Progenitor cell of endocrine pancreas (in vitro differentiated cells): ENCODE data around the gene CSTF3. TPM values are rescaled to one million over a fixed set of nuclear protein-coding genes. Genes with fewer than 3 reads are reported as not detected.

ENCODE experiments used
- DNase-seq: peaks from one replicate; pipeline ENCODE4 v3.0.0; 2021; ENCODE audit warnings: low spot score; ENCODE audit not compliant: unreplicated experiment
- H3K27ac Mint-ChIP-seq: 2 replicates; pipeline ENCODE4 v1.8.0; 2021; ENCODE audit warnings: mild to moderate bottlenecking, moderate library complexity, mixed read lengths
- H3K27me3 Mint-ChIP-seq: 2 replicates; pipeline ENCODE4 v1.8.0; 2021; ENCODE audit warnings: mixed read lengths
- H3K36me3 Mint-ChIP-seq: 2 replicates; pipeline ENCODE4 v1.8.0; 2022; ENCODE audit warnings: mixed read lengths; ENCODE audit not compliant: insufficient read depth
- H3K4me1 Mint-ChIP-seq: 2 replicates; pipeline ENCODE4 v1.8.0; 2021; ENCODE audit warnings: low read depth, mixed read lengths
- H3K4me3 Mint-ChIP-seq: 2 replicates; pipeline ENCODE4 v1.8.0; 2021; ENCODE audit warnings: low read depth, mild to moderate bottlenecking, moderate library complexity, mixed read lengths
- H3K9me3 Mint-ChIP-seq: 2 replicates; pipeline ENCODE4 v1.8.0; 2021; ENCODE audit warnings: low read depth, mixed read lengths
- CTCF ChIP-seq: fragments of 200-600 bp; sonication (generic); IDR thresholded peaks from one replicate; pipeline ENCODE4 v1.5.0; 2021; ENCODE audit warnings: antibody characterized with exemption, mild to moderate bottlenecking; ENCODE audit not compliant: unreplicated experiment
- total RNA-seq: library from RNA; stranded (reverse); gene quantifications from 2 replicates; pipeline ENCODE4 v1.2.1, GENCODE V29; 2021

Gene CSTF3
- total RNA-seq, 1 donor from 2014 or later = 43.5 TPM

- Mint-ChIP-seq H3K36me3 (peaks cover 28% of the 10 kb centered on the region), H3K4me1 (no peaks in the 10 kb centered on the region)
- no peak for DNase-seq
Observed at GRCh38 chr11:33062137-33062536, 99.1 kb downstream of the CSTF3 start.

GRCh38 chr11:33060271-33060670 is 101.0 kb downstream of the CSTF3 start:
- Mint-ChIP-seq H3K27me3 (no peaks in the 10 kb centered on the region), H3K4me1 (no peaks in the 10 kb centered on the region), H3K9me3 (no peaks in the 10 kb centered on the region), H3K36me3 (peaks cover 28% of the 10 kb centered on the region), H3K4me3 (no peak overlapping the region), H3K27ac (peak overlapping the region; percentile 48)
- DNase-seq = no peak
- no peak for TF ChIP-seq CTCF

More at GRCh38 chr11:33062137-33062536, 99.1 kb downstream of the CSTF3 start:
- Mint-ChIP-seq H3K9me3 (no peaks in the 10 kb centered on the region), H3K27me3 (no peaks in the 10 kb centered on the region), H3K27ac (no peak overlapping the region), H3K4me3 (no peak overlapping the region)
- TF ChIP-seq CTCF = no peak

GRCh38 chr11:33059331-33060007 is 101.8 kb downstream of the CSTF3 start:
- Mint-ChIP-seq H3K4me3 (no peak overlapping the region), H3K36me3 (peaks cover 26% of the 10 kb centered on the region), H3K27me3 (no peaks in the 10 kb centered on the region), H3K4me1 (no peaks in the 10 kb centered on the region), H3K9me3 (no peaks in the 10 kb centered on the region), H3K27ac (no peak overlapping the region)
- TF ChIP-seq CTCF = no peak
- no peak for DNase-seq

GRCh38 chr11:33057284-33057683 is 104.0 kb downstream of the CSTF3 start:
- Mint-ChIP-seq H3K4me1 (no peaks in the 10 kb centered on the region), H3K36me3 (peaks cover 21% of the 10 kb centered on the region), H3K27me3 (no peaks in the 10 kb centered on the region), H3K27ac (no peak overlapping the region), H3K9me3 (no peaks in the 10 kb centered on the region), H3K4me3 (no peak overlapping the region)
- DNase-seq = no peak
- TF ChIP-seq CTCF = no peak

- H3K9me3 Mint-ChIP-seq = no peaks in the 10 kb centered on the region
- H3K27me3 Mint-ChIP-seq = no peaks in the 10 kb centered on the region
- H3K4me3 Mint-ChIP-seq = no peak overlapping the region
- no peak for TF ChIP-seq CTCF
- peaks cover 19% of the 10 kb centered on the region for H3K36me3 Mint-ChIP-seq
- H3K27ac Mint-ChIP-seq = no peak overlapping the region
- peaks cover 2% of the 10 kb centered on the region for H3K4me1 Mint-ChIP-seq
- no peak for DNase-seq
Observed at GRCh38 chr11:33055375-33055774, 105.9 kb downstream of the CSTF3 start.
